Limb (tissue), 2 donors: ENCODE results near the gene NUTM2A.
"Not testable (repeated sequence)": the region's sequence is repeated elsewhere in the genome, so short reads cannot be mapped to it uniquely, and the experiment has no call there.

Source experiments
- DNase-seq, 2 donors: peaks; one replicate each; pipeline ENCODE4 v3.0.0-alpha.2; 2016; ENCODE audit errors: extremely low spot score in 2 of 2

Gene NUTM2A

GRCh38 chr10:87248818-87249353 is 23.6 kb downstream of the NUTM2A start:
- DNase-seq: not testable (repeated sequence)

GRCh38 chr10:87280749-87281392 is 55.6 kb downstream of the NUTM2A start:
- not testable (repeated sequence) for DNase-seq
